Calu3 (cell line): Measurements from ENCODE around the gene ASNSD1. TPM values are rescaled to one million over a fixed set of nuclear protein-coding genes. Genes with fewer than 3 reads are reported as not detected.
"Not testable (repeated sequence)": the region's sequence is repeated elsewhere in the genome, so short reads cannot be mapped to it uniquely, and the experiment has no call there.

Experiments
- BruUV-seq: library from RNA; stranded (reverse); fragments of 400-500 nt; replicated peaks from 2 replicates; lab custom pipeline; 2021; lab: Mats Ljungman, UMichigan
- CTCF ChIA-PET: fragments of 300-600 bp; sonication (Branson Sonifier 250); formaldehyde crosslinking; loops from one replicate; lab custom pipeline; 2022; ENCODE audit warnings: antibody characterized with exemption; lab: Charles Lee
- DNase-seq: peaks from one replicate; pipeline ENCODE4 v3.0.0; 2022
- H3K27ac Mint-ChIP-seq: one replicate; pipeline ENCODE4 v1.8.0; 2022; ENCODE audit warnings: mixed read lengths; ENCODE audit not compliant: unreplicated experiment
- H3K27me3 Mint-ChIP-seq: one replicate; pipeline ENCODE4 v1.8.0; 2022; ENCODE audit warnings: mixed read lengths; ENCODE audit not compliant: unreplicated experiment
- H3K36me3 Mint-ChIP-seq: one replicate; pipeline ENCODE4 v1.8.0; 2022; ENCODE audit warnings: mild to moderate bottlenecking, moderate library complexity, mixed read lengths; ENCODE audit not compliant: insufficient read depth, unreplicated experiment
- H3K4me1 Mint-ChIP-seq: one replicate; pipeline ENCODE4 v1.8.0; 2022; ENCODE audit warnings: mild to moderate bottlenecking, low read depth, mixed read lengths; ENCODE audit not compliant: unreplicated experiment
- H3K4me3 Mint-ChIP-seq: one replicate; pipeline ENCODE4 v1.8.0; 2022; ENCODE audit warnings: mild to moderate bottlenecking, low read depth, moderate library complexity, mixed read lengths; ENCODE audit not compliant: unreplicated experiment
- H3K9me3 Mint-ChIP-seq: one replicate; pipeline ENCODE4 v1.8.0; 2022; ENCODE audit warnings: low read depth, mixed read lengths; ENCODE audit not compliant: unreplicated experiment
- CTCF ChIP-seq: fragments of 200-600 bp; IDR thresholded peaks from one replicate; pipeline ENCODE4 v1.8.0; 2022; ENCODE audit warnings: antibody characterized with exemption; ENCODE audit not compliant: unreplicated experiment
- intact Hi-C: fragments of 100-400 bp; cut with micrococcal nuclease; formaldehyde crosslinking; loops from one replicate; pipeline ENCODE4 v1.10.0; 2022; ENCODE audit not compliant: unreplicated experiment
- total RNA-seq: library from RNA; stranded (reverse); gene quantifications from 2 replicates; pipeline ENCODE4 v1.2.3, GENCODE V29; 2022

The ASNSD1 gene
- total RNA-seq, 1 experiment from 2014 or later, result 30.7 TPM

DNA sequence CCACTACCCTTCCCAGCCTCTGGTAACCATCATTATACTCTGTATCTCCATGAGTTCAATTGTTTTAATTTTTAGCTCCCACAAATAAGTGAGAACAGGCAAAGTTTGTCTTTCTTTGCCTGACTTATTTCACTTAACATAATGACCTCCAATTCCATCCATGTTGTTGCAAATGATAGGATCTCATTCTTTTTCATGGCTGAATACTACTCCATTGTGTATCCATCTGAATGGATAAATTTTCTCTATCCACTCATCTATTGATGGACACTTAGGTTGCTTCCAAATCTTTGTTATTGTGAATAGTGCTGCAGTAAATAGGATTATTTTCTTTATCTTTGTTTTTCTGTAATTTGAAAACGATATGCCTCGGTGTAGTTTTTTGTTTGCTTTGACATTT is 39.4 kb downstream of the ASNSD1 start:
- Mint-ChIP-seq H3K27ac (no peak overlapping the region), H3K36me3 (no peaks in the 10 kb centered on the region), H3K4me1 (no peaks in the 10 kb centered on the region), H3K9me3 (no peaks in the 10 kb centered on the region), H3K27me3 (no peaks in the 10 kb centered on the region), H3K4me3 (no peak overlapping the region)
- TF ChIP-seq CTCF, result no peak
- no TSS peak for BruUV-seq
- intact Hi-C loops, result no loop called here
- no peak for DNase-seq
- CTCF ChIA-PET, result no interaction called here

GRCh38 chr2:189702071-189702470 is 40.8 kb downstream of the ASNSD1 start:
- H3K27me3 Mint-ChIP-seq, result no peaks in the 10 kb centered on the region
- H3K9me3 Mint-ChIP-seq, result no peaks in the 10 kb centered on the region
- no peaks in the 10 kb centered on the region for H3K36me3 Mint-ChIP-seq
- BruUV-seq, result no TSS peak
- no peak for TF ChIP-seq CTCF
- no peak for DNase-seq
- no peaks in the 10 kb centered on the region for H3K4me1 Mint-ChIP-seq
- H3K4me3 Mint-ChIP-seq, result no peak overlapping the region
- intact Hi-C loops, result no loop called here
- CTCF ChIA-PET, result no interaction called here
- H3K27ac Mint-ChIP-seq, result no peak overlapping the region

GRCh38 chr2:189709501-189710221 is 48.4 kb downstream of the ASNSD1 start:
- H3K9me3 Mint-ChIP-seq, result peaks cover 10% of the 10 kb centered on the region
- no peaks in the 10 kb centered on the region for H3K36me3 Mint-ChIP-seq
- H3K4me1 Mint-ChIP-seq, result no peaks in the 10 kb centered on the region
- no TSS peak for BruUV-seq
- intact Hi-C loops, result no loop called here
- no peaks in the 10 kb centered on the region for H3K27me3 Mint-ChIP-seq
- CTCF ChIA-PET, result no interaction called here
- H3K27ac Mint-ChIP-seq, result no peak overlapping the region
- no peak for DNase-seq
- no peak for TF ChIP-seq CTCF
- no peak overlapping the region for H3K4me3 Mint-ChIP-seq

- peaks cover 18% of the 10 kb centered on the region for H3K9me3 Mint-ChIP-seq
- DNase-seq, BruUV-seq, CTCF ChIA-PET, H3K36me3 Mint-ChIP-seq, H3K27me3 Mint-ChIP-seq, H3K4me1 Mint-ChIP-seq, H3K27ac Mint-ChIP-seq, H3K4me3 Mint-ChIP-seq, intact Hi-C loops: not testable (repeated sequence)
Measured at GRCh38 chr2:189717593-189717992, 56.3 kb downstream of the ASNSD1 start.

GRCh38 chr2:189719571-189719970 is 58.3 kb downstream of the ASNSD1 start:
- CTCF ChIA-PET, result no interaction called here
- Mint-ChIP-seq H3K27ac (no peak overlapping the region), H3K4me1 (no peaks in the 10 kb centered on the region), H3K9me3 (peaks cover 9% of the 10 kb centered on the region), H3K36me3 (no peaks in the 10 kb centered on the region), H3K4me3 (no peak overlapping the region), H3K27me3 (no peaks in the 10 kb centered on the region)
- DNase-seq, result no peak
- intact Hi-C loops, result no loop called here
- BruUV-seq, result no TSS peak
- TF ChIP-seq CTCF, result no peak
